ENCODE measurements around the gene NUDT9.
"Not testable (repeated sequence)": the region's sequence is repeated elsewhere in the genome, so short reads cannot be mapped to it uniquely, and the experiment has no call there.

The NUDT9 gene

DNA sequence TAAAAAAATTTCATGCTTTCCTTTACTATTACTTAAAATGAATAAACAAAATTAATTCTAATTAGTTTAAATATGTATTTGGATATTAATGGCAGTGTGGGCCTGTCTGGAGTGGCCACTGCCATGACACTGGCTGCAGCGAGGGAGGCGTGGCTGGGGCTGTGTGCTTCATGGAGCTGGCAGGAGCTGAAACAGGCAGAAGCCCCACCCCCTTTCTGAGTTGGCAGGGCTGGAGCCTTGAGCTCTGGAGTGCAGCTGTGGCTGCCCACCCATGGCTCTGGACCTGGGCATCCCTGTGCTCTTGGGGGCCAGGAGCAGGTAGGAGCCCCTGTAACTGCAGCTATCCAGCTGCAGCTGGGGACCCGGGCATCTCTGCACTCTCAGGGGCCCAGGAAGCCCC, 23.2 kb upstream of the NUDT9 start:
- TF ChIP-seq, protein P1, sequence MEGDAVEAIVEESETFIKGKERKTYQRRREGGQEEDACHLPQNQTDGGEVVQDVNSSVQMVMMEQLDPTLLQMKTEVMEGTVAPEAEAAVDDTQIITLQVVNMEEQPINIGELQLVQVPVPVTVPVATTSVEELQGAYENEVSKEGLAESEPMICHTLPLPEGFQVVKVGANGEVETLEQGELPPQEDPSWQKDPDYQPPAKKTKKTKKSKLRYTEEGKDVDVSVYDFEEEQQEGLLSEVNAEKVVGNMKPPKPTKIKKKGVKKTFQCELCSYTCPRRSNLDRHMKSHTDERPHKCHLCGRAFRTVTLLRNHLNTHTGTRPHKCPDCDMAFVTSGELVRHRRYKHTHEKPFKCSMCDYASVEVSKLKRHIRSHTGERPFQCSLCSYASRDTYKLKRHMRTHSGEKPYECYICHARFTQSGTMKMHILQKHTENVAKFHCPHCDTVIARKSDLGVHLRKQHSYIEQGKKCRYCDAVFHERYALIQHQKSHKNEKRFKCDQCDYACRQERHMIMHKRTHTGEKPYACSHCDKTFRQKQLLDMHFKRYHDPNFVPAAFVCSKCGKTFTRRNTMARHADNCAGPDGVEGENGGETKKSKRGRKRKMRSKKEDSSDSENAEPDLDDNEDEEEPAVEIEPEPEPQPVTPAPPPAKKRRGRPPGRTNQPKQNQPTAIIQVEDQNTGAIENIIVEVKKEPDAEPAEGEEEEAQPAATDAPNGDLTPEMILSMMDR (conservative IDR thresholded peaks at IDR 0.05; ENCODE audit: control insufficient read depth, insufficient read depth, low read depth, low read length): no peak
- DNase-seq (ENCODE audit: low read depth): no peak
- no peak overlapping the region for H3K4me3 ChIP-seq (ENCODE audit: control insufficient read depth, low read depth, low read length)

DNA sequence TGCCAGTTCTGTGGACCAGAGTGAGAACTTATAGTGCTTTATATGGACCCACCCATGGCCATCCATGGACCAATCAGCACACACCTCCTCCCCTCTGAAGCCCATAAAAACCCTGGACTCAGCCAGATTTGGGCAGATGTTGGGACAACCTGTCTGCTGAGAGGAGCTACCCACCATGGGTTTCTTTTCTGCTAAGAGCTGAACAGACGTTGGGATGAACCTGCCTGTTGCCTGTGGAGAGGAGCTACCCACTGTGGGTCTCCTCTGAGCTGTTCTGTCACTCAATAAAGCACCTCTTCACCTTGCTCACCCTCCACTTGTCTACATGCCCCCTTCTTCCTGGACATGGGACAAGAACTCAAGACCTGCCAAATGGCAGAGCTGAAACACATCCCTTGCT, 22.4 kb upstream of the NUDT9 start:
- TF ChIP-seq, protein P1 (conservative IDR thresholded peaks at IDR 0.05; ENCODE audit: control insufficient read depth, insufficient read depth, low read depth, low read length): no peak
- DNase-seq (ENCODE audit: low read depth): no peak
- H3K4me3 ChIP-seq (ENCODE audit: control insufficient read depth, low read depth, low read length): no peak overlapping the region

DNA sequence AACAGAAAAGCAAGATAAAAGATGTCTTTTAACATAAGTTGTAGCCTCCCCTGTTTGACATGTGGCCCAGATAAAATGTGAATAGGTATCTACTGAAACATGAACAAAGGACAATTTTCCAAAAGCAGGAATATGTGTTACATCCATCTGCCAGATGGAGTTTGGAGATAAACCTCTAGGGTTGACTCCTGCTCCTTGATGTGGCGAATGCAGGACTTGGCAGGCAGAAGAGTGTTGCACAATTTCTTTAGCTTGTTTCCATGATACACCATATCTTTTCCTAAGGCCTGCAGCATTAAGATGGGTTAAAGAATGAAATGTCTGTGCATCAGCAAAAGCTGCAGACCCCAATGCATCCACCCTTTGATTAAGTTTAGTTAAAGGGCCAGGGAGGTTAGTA, 18.6 kb upstream of the NUDT9 start:
- H3K4me3 ChIP-seq (ENCODE audit: control insufficient read depth, low read depth, low read length): not testable (repeated sequence)
- peak; percentile 55 for DNase-seq (ENCODE audit: low read depth)

GRCh38 chr4:87405211-87405820, 17.1 kb upstream of the NUDT9 start:
- TF ChIP-seq, protein P1 (conservative IDR thresholded peaks at IDR 0.05; ENCODE audit: control insufficient read depth, insufficient read depth, low read depth, low read length): no peak
- DNase-seq (ENCODE audit: low read depth): no peak
- H3K4me3 ChIP-seq (ENCODE audit: control insufficient read depth, low read depth, low read length): no peak overlapping the region

GRCh38 chr4:87406462-87406861, 15.9 kb upstream of the NUDT9 start:
- no peak overlapping the region for H3K4me3 ChIP-seq (ENCODE audit: control insufficient read depth, low read depth, low read length)
- TF ChIP-seq, protein P1 (conservative IDR thresholded peaks at IDR 0.05; ENCODE audit: control insufficient read depth, insufficient read depth, low read depth, low read length): no peak
- DNase-seq (ENCODE audit: low read depth): no peak

GRCh38 chr4:87406902-87407301, 15.5 kb upstream of the NUDT9 start:
- DNase-seq (ENCODE audit: low read depth); H3K4me3 ChIP-seq (ENCODE audit: control insufficient read depth, low read depth, low read length): not testable (repeated sequence)

DNA sequence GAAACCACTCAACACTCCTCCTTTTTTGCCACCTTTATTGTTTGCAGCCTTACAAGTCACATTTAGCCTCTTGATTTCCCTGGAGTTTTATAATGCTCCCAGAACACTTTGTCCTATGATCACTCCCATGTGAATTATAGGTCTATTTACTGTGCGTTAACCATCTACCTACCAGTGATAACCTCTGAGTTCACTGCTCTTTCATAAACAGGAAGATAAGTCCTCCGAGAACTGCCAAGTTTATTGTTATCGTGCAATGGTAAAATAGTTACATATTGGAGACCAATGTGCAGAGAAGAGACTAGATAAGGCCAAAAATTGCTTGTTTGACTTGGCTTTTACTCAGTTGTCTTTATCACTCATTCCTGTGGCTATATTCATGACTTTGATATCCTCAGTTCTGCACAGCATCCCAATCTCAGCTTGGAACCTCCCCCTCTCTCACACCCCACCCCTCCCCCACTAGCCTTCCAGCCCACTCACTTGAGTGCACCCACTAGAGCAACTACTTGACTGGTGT, 12.9 kb upstream of the NUDT9 start:
- TF ChIP-seq, protein P1 (conservative IDR thresholded peaks at IDR 0.05; ENCODE audit: control insufficient read depth, insufficient read depth, low read depth, low read length): no peak
- H3K4me3 ChIP-seq (ENCODE audit: control insufficient read depth, low read depth, low read length): no peak overlapping the region
- DNase-seq (ENCODE audit: low read depth): no peak

- no peak overlapping the region for H3K4me3 ChIP-seq (ENCODE audit: control insufficient read depth, low read depth, low read length)
- TF ChIP-seq, protein P1 (conservative IDR thresholded peaks at IDR 0.05; ENCODE audit: control insufficient read depth, insufficient read depth, low read depth, low read length): no peak
- no peak for DNase-seq (ENCODE audit: low read depth)
Measured at GRCh38 chr4:87410157-87410556, 12.2 kb upstream of the NUDT9 start.

All from fibroblast of mammary gland (primary cell).